ENCODE results near the gene MATN1.

Gene MATN1

GRCh38 chr1:30745156-30745833 is 21.9 kb upstream of the MATN1 start:
- DNase-seq (ENCODE audit: low read depth), result no peak

GRCh38 chr1:30744060-30744756 is 20.8 kb upstream of the MATN1 start:
- DNase-seq (ENCODE audit: low read depth), result no peak

- DNase-seq (ENCODE audit: low read depth), result no peak
These were observed 20.2 kb upstream of the MATN1 start for GRCh38 chr1:30743584-30744059.

- no peak for DNase-seq (ENCODE audit: low read depth)
These were observed 19.7 kb upstream of the MATN1 start for GRCh38 chr1:30742963-30743559.

GRCh38 chr1:30742300-30742962 is 19.0 kb upstream of the MATN1 start:
- DNase-seq (ENCODE audit: low read depth), result no peak

- DNase-seq (ENCODE audit: low read depth), result no peak
These were observed 18.0 kb upstream of the MATN1 start for GRCh38 chr1:30741239-30741894.

GRCh38 chr1:30740251-30741238 is 17.2 kb upstream of the MATN1 start:
- DNase-seq (ENCODE audit: low read depth), result no peak

GRCh38 chr1:30739601-30740000 is 16.2 kb upstream of the MATN1 start:
- DNase-seq (ENCODE audit: low read depth), result no peak

- DNase-seq (ENCODE audit: low read depth), result no peak
These were observed 15.6 kb upstream of the MATN1 start for GRCh38 chr1:30738715-30739559.

- no peak for DNase-seq (ENCODE audit: low read depth)
These were observed 14.8 kb upstream of the MATN1 start for GRCh38 chr1:30738040-30738714.

GRCh38 chr1:30737357-30738039 is 14.1 kb upstream of the MATN1 start:
- DNase-seq (ENCODE audit: low read depth), result no peak

- no peak for DNase-seq (ENCODE audit: low read depth)
These were observed 12.5 kb upstream of the MATN1 start for GRCh38 chr1:30735668-30736498.

GRCh38 chr1:30735124-30735523 is 11.7 kb upstream of the MATN1 start:
- DNase-seq (ENCODE audit: low read depth), result no peak

GRCh38 chr1:30734580-30734979 is 11.2 kb upstream of the MATN1 start:
- no peak for DNase-seq (ENCODE audit: low read depth)

- DNase-seq (ENCODE audit: low read depth), result no peak
These were observed 10.7 kb upstream of the MATN1 start for GRCh38 chr1:30734106-30734505.

- no peak for DNase-seq (ENCODE audit: low read depth)
These were observed 10.1 kb upstream of the MATN1 start for GRCh38 chr1:30733493-30733892.

- no peak for DNase-seq (ENCODE audit: low read depth)
These were observed 9.1 kb upstream of the MATN1 start for GRCh38 chr1:30732277-30732996.
